ENCODE data around the gene TECPR2.
"Not testable (repeated sequence)": the region's sequence is repeated elsewhere in the genome, so short reads cannot be mapped to it uniquely, and the experiment has no call there.

Gene TECPR2

DNA sequence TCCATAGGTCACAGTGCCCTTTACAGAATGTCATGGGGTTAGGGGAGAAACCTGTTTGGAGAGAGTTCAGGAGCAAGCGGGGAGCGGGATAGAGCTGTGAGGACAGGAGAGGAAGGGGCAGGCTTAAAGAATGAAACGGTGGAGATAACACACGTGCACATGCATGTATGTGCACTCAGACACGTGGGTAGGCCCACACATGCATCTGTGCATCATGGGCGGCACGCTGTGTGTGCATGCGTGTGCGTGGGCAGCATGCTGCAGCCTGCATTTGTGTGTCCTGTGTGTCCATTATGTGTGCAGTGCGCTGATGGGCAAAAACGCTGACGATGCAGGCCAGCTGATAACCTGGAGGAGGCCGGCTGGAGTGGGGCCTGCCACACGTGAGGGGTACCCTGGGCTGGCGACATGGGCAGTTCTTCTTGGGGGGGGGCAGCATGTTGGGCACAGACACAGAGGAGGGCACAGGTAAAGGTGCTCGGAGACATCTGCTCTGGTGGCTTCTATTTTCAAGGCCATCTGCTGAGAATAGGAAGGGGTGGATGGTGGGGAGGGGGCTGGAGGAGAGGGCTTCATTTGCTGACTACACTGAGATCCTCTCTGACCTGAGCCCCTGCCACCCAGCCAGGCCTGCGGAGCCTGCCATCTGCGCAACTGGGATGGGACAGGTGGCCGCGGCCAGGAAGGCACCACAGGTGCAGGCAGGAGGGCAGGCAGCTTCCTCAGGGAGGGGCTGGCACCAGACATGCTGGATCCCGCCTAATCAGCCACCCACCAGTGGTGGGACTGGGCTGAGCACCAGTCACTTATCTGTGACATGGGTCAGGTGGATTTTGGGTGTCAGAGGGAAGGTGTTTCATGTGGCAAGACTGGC is 151.4 kb downstream of the TECPR2 start:
- no peak for FAIRE-seq

- FAIRE-seq: no peak
These were observed 152.4 kb downstream of the TECPR2 start for GRCh38 chr14:102514987-102515733.

DNA sequence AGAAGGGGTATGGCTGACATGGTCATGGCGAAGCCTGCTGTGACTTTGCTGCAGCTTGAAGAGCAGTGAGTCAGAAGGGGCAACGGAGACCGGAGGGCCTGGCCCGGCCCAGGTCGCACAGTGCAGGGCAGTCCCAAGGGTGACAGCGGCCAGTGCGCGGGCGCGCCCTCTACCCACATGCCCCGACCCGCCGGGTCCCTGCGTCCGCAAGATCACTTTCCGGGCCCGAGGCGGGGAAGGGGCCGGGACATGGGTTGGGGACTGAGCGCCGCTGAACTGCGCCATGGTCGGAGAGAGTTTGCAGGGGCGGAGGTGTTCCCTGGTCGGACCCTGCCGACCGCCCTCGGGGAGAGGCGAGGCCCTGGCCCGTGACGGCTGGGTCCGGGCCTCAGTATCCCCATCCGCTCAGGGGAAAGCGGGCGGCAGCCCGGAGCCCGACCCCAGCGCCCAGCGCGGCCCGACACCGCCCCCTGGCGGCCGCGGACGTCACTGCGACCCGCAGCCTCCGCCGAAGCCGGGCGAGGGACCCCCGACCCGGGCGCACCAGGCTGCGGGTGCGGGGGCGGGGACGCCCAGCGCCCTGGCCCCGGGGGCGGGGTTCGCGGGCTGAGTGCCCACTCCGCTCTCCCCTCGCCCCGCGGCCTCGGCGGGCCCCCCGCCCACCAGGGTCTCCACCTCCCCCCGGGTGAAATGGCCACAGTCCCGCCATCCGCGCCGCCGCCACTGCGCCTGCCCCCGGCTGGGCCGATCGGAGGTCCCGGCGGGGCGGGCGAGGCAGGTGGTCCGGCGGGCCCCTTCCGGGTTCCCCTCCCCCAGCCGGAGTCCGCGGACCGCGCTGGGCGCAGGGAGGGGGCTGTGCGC is 154.0 kb downstream of the TECPR2 start:
- FAIRE-seq: no peak

- FAIRE-seq: no peak
These were observed 154.8 kb downstream of the TECPR2 start for GRCh38 chr14:102517392-102518062.

DNA sequence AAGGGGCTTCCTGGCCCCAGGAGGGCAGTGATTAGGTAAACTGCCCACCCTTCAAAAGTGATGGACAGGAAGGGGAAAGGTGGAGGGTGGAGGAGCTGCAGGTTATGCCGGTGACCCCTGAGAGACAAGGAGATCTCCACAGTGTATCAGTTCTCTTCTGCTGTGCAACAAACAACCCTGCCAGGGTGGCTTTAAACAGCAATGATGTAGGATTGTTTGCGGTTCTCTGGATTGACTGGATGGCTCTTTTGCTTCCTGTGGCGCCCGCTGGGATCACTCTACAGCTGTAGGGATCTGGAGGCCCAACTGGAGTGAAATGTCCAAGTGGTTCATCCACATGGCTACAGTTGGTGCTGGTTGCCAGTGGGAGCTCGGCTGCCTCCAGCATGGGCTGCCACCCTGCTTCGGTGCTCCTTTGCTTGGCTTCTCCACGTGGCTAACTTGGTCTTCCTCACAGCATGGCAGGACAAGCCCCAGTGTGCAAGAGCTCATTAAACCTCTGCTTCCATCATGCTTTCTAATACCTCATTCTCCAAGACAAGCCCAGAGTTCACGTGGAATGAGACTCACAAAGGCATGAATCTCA is 155.4 kb downstream of the TECPR2 start:
- FAIRE-seq: no peak

DNA sequence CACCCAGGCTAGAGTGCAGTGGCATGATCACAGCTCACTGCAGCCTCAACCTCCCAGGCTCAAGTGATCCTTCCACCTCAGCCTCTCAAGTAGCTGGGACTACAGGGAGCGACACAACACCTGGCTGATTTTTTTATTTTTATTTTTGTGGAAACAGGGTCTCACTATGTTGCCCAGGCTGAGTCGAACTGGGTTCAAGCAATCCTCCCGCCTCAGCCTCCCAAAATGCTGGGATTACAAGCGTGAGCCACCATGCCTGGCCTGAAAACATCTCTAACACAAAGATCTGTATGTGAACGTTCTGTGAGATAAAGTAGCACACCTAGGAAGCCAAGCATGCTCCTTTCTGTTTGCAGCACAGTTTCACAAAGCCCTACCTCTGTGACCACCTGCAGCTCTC is 157.0 kb downstream of the TECPR2 start:
- FAIRE-seq: not testable (repeated sequence)

DNA sequence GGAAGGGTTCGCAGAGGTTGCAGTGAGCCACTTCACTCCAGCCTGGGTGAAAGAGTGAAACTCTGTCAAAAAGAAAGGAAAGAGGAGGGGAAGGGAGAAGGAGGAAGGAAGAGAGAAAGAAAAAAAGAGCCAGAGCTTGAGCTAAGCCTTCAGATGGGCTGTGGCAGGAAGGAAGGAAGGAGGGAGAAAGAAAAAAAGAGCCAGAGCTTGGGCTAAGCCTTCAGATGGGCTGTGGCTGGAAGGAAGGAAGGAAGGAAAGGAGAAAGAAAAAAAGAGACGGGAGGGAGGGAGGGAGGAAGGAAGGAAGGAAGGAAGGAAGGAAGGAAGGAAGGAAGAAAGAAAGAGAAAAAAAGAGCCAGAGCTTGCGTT is 160.4 kb downstream of the TECPR2 start:
- FAIRE-seq: no peak

DNA sequence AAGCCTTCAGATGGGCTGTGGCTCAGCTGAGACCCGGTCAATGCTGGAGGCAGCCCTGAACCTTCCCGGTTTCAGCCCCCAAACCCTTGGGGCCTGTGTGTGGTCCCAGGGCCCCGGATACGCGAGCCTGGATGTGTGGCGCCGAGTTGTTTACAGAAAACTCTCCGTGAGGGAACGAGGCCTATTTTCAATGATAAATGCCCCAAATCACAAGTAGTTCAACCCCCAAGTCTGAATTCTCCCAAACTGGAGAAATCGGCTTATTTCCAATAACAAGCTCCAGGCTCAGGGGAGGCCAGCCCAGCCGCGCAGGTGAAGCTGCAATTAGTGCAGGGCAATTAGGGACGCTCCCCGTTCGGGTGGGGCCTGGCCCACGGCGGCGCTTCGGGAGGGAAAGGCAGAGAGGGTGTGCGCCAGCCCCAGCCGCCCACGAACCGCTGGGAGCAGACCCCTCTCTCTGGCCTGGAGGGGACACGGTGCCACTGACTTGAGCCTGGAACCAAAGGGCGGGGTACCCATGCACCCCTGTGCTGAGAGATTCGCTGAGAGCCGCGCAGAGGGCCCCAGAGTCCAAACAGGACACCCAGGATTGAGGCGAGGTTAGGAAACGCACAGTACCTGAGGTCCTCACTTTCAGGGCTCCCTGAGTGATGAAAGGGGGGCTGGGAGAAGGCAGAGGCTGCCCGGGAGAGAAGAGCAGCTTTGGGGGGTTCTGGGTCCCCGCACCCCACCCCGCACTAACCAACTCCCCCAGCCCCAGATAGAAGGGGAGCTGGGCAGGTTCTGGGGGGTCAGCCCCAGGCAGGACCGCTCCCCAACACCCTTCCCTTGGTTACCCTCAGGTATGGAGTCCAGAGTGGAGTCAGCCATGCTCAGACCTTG is 161.1 kb downstream of the TECPR2 start:
- no peak for FAIRE-seq

- peak; percentile 86 for FAIRE-seq
These were observed 161.9 kb downstream of the TECPR2 start for GRCh38 chr14:102524451-102525218.

DNA sequence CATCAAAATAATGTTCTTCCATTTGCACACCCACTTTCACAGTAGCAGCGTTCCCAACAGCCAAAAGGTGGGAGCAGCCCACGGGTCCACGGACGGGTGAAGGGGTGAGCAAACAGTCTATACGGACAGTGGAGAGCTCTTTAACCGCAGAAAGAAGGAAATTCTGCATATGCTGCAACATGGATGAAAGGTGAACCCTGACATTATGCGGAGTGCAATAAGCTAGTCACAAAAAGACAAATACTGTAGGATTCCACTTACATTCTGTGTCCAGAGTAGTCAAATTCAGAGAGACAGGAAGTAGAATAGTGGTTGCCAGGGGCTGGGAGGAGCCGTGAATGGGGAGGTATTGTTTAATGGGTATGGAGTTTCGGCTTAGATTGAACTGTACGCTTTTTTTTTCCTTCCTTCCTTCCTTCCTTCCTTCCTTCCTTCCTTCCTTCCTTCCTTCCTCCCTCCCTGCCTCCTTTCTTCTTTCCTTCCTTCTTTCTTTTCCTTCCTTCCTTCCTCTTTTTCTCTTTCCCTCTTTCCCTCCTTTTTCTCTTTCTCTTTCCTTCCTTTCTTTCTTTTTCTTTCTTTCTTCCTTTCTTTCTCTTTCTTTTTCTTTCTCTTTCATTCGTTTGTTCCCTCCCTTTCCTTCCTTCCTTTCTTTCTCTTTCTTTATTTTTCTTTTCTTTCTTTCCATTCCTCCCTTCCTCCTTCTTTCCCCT is 162.6 kb downstream of the TECPR2 start:
- no peak for FAIRE-seq

DNA sequence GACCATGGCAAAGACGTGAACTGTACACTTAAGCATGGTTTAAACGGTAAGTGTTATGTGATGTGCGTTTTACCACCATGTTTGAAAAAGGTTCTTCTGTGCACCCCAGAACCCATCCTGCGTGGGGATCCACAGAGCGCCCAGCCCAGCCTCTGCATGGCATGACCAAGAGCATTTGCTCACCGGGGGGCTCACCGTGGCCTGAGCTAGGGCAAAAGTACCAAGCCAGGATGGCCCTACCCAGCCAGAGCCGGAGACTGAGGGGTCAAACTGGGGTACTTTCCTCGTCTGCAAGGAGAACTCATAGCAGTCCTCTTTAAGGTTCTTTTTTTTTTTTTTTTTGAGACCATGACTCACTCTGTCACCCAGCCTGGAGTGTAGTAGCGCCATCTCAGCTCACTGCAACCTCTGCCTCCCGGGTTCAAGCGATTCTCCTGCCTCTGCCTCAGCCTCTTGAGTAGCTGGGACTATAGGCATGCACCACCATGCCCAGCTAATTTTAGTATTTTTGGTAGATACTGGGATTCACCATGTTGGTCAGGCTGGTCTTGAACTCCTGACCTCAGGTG is 163.3 kb downstream of the TECPR2 start:
- FAIRE-seq: no peak

- no peak for FAIRE-seq
These were observed 165.9 kb downstream of the TECPR2 start for GRCh38 chr14:102528431-102529170.

GRCh38 chr14:102530828-102531478 is 168.2 kb downstream of the TECPR2 start:
- FAIRE-seq: no peak

DNA sequence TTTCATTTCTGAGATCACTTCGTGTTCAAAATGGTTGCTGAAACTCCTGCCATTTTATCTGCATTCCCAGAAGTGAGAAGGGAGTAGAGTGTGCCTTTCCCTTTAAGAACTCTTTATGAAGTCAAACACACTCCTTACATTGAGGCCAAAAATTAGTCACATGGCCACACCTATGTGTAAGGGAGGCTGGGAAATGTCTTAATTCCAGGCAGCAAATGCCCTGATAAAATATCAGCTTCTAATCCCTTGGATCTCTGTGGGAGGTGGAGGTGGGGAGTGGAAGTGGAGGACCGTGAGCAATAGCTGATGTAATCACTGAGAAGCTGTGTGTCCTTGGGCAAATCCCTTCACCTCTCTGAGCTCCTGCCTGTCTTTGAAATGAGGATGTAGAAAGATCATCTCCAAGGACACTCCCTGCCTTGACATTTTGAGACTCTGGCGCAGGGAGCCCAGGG is 169.5 kb downstream of the TECPR2 start:
- no peak for FAIRE-seq

GRCh38 chr14:102537981-102538601 is 175.3 kb downstream of the TECPR2 start:
- FAIRE-seq: no peak

GRCh38 chr14:102538602-102539543 is 176.1 kb downstream of the TECPR2 start:
- FAIRE-seq: no peak

Data from TTC549 (cell line).